Neural cell (in vitro differentiated cells): ENCODE data around the gene FSTL5. TPM values are rescaled to one million over a fixed set of nuclear protein-coding genes. Genes with fewer than 3 reads are reported as not detected.

Experiments used
- H2AFZ ChIP-seq: fragments of 200-600, 300-800 bp; sonication (generic), shearing (Covaris generic); 2 replicates; pipeline ENCODE4 v1.6.0; 2014; ENCODE audit warnings: low read depth, mild to moderate bottlenecking, antibody characterized with exemption, low read length, moderate library complexity
- H3F3A ChIP-seq: fragments of 200-600 bp; shearing (Covaris generic); 2 replicates; pipeline ENCODE4 v1.6.1; 2016; ENCODE audit warnings: mild to moderate bottlenecking, moderate library complexity, mixed read lengths, antibody characterized with exemption, low read length; ENCODE audit not compliant: insufficient read depth, poor library complexity, severe bottlenecking
- H3K27ac ChIP-seq: fragments of 200-600, 300-800 bp; sonication (generic), shearing (Covaris generic); 2 replicates; pipeline ENCODE4 v1.5.1; 2014; ENCODE audit warnings: mild to moderate bottlenecking, low read length, moderate library complexity
- H3K27me3 ChIP-seq: fragments of 300-800, 200-600 bp; sonication (generic), shearing (Covaris generic); 2 replicates; pipeline ENCODE4 v1.6.0; 2014; ENCODE audit warnings: mild to moderate bottlenecking, low read depth, low read length, moderate library complexity; ENCODE audit not compliant: insufficient read depth
- H3K36me3 ChIP-seq: fragments of 300-800, 200-600 bp; sonication (generic), shearing (Covaris generic); 2 replicates; pipeline ENCODE4 v1.5.1; 2014; ENCODE audit warnings: mild to moderate bottlenecking, antibody characterized with exemption, low read length, moderate library complexity; ENCODE audit not compliant: insufficient read depth
- H3K4me2 ChIP-seq: fragments of 300-800, 200-600 bp; sonication (generic), shearing (Covaris generic); 2 replicates; pipeline ENCODE4 v1.6.0; 2014; ENCODE audit warnings: mild to moderate bottlenecking, low read length
- H3K4me3 ChIP-seq: fragments of 300-800, 200-600 bp; sonication (generic), shearing (Covaris generic); 2 replicates; pipeline ENCODE4 v1.5.1; 2014; ENCODE audit warnings: mild to moderate bottlenecking, low read length, moderate library complexity
- H3K79me2 ChIP-seq: fragments of 200-600 bp; shearing (Covaris generic); replicated peaks from 2 replicates; pipeline ENCODE4 v1.6.0; 2014; ENCODE audit warnings: mild to moderate bottlenecking, low read length, moderate library complexity; ENCODE audit not compliant: insufficient read depth
- H3K9ac ChIP-seq: fragments of 300-800, 200-600 bp; sonication (generic), shearing (Covaris generic); 2 replicates; pipeline ENCODE4 v1.6.1; 2016; ENCODE audit warnings: mild to moderate bottlenecking, low read length, mixed read lengths
- H3K9me2 ChIP-seq: fragments of 200-600 bp; shearing (Covaris generic); 2 replicates; pipeline ENCODE4 v1.6.1; 2016; ENCODE audit warnings: mild to moderate bottlenecking, low read length, mixed read lengths; ENCODE audit not compliant: insufficient read depth
- H3K9me3 ChIP-seq: fragments of 200-600, 300-800 bp; sonication (generic), shearing (Covaris generic); 2 replicates; pipeline ENCODE4 v1.6.1; 2016; ENCODE audit warnings: mild to moderate bottlenecking, mixed run types, low read length, moderate library complexity, mixed read lengths
- H4K20me1 ChIP-seq: fragments of 200-600 bp; shearing (Covaris generic); 2 replicates; pipeline ENCODE4 v1.6.1; 2016; ENCODE audit warnings: mild to moderate bottlenecking, mixed run types; ENCODE audit not compliant: insufficient read depth
- CTCF ChIP-seq: fragments of 450-650 bp; IDR thresholded peaks from 2 replicates; pipeline ENCODE4 v1.5.1; 2014; ENCODE audit warnings: antibody characterized with exemption, mild to moderate bottlenecking, moderate library complexity; ENCODE audit not compliant: poor library complexity, severe bottlenecking
- EP300 ChIP-seq: fragments of 450-650 bp; conservative IDR thresholded peaks from 2 replicates; pipeline ENCODE4 v1.6.1; 2014; ENCODE audit warnings: antibody characterized with exemption, mild to moderate bottlenecking, moderate library complexity; ENCODE audit not compliant: poor library complexity, severe bottlenecking
- EZH2 ChIP-seq: fragments of 200-600, 300-800 bp; shearing (Covaris generic), sonication (generic); IDR thresholded peaks from 2 replicates; pipeline ENCODE4 v1.6.1; 2014; ENCODE audit warnings: antibody characterized with exemption, low read length, borderline replicate concordance, mild to moderate bottlenecking; ENCODE audit not compliant: insufficient read depth, poor library complexity, severe bottlenecking
- MXI1 ChIP-seq: fragments of 450-650 bp; conservative IDR thresholded peaks from 2 replicates; pipeline ENCODE4 v1.6.1; 2014; ENCODE audit warnings: antibody characterized with exemption, mild to moderate bottlenecking; ENCODE audit not compliant: poor library complexity, severe bottlenecking
- POLR2AphosphoS5 ChIP-seq: IDR thresholded peaks from 2 replicates; pipeline ENCODE4 v1.6.1; 2012
- RAD21 ChIP-seq: fragments of 450-650 bp; conservative IDR thresholded peaks from 2 replicates; pipeline ENCODE4 v1.6.1; 2014; ENCODE audit warnings: antibody characterized with exemption, mild to moderate bottlenecking, moderate library complexity
- REST ChIP-seq: IDR thresholded peaks from 2 replicates; pipeline ENCODE4 v1.6.1; 2012; ENCODE audit warnings: borderline replicate concordance
- SMC3 ChIP-seq: fragments of 450-650 bp; conservative IDR thresholded peaks from 2 replicates; pipeline ENCODE4 v1.6.1; 2014; ENCODE audit warnings: antibody characterized with exemption, mild to moderate bottlenecking, moderate library complexity; ENCODE audit not compliant: poor library complexity
- TAF1 ChIP-seq: IDR thresholded peaks from 2 replicates; pipeline ENCODE4 v1.6.1; 2012; ENCODE audit warnings: low read depth
- polyA plus RNA-seq: library from polyadenylated mRNA; depleted of rRNA; stranded (reverse); fragments of >200 nt; gene quantifications from 2 replicates; pipeline ENCODE4 v1.2.3, GENCODE V29; 2014

FSTL5 gene
- polyA plus RNA-seq, 1 donor from 2014 or later, result 6.8 TPM

- Histone ChIP-seq H3K27me3 (no peaks in the 10 kb centered on the region), H3K4me2 (no peak overlapping the region), H3K9ac (no peak overlapping the region), H3K27ac (no peak overlapping the region), H3K79me2 (no peaks in the 10 kb centered on the region), H2AFZ (no peak overlapping the region), H4K20me1 (no peaks in the 10 kb centered on the region), H3F3A (no peaks in the 10 kb centered on the region), H3K4me3 (no peak overlapping the region), H3K9me2 (no peaks in the 10 kb centered on the region), H3K9me3 (no peaks in the 10 kb centered on the region), H3K36me3 (no peaks in the 10 kb centered on the region)
- TF ChIP-seq CTCF (no peak), MXI1 (no peak), EP300 (no peak), TAF1 (no peak), POLR2AphosphoS5 (no peak), REST (no peak), EZH2 (no peak)
These were observed 500.0 kb downstream of the FSTL5 start for GRCh38 chr4:161663844-161664243.

GRCh38 chr4:161658676-161659075 lies 505.1 kb downstream of the FSTL5 start:
- Histone ChIP-seq H3F3A (no peaks in the 10 kb centered on the region), H3K9me2 (no peaks in the 10 kb centered on the region), H3K4me3 (no peak overlapping the region), H3K36me3 (no peaks in the 10 kb centered on the region), H3K27ac (no peak overlapping the region), H3K4me2 (no peak overlapping the region), H3K9me3 (no peaks in the 10 kb centered on the region), H4K20me1 (no peaks in the 10 kb centered on the region), H3K27me3 (no peaks in the 10 kb centered on the region), H2AFZ (no peak overlapping the region), H3K79me2 (no peaks in the 10 kb centered on the region), H3K9ac (no peak overlapping the region)
- TF ChIP-seq REST (no peak), RAD21 (no peak), SMC3 (no peak), POLR2AphosphoS5 (no peak), EP300 (no peak), EZH2 (no peak), TAF1 (no peak), CTCF (no peak), MXI1 (no peak)
